HFF-Myc (cell line): ENCODE data around the gene PTPN9.
A peak's percentile ranks its signal among the peaks of the same experiment; 100 is the strongest.
"Not testable (repeated sequence)": the region's sequence is repeated elsewhere in the genome, so short reads cannot be mapped to it uniquely, and the experiment has no call there.

ENCODE experiments used
- DNase-seq: peaks from one replicate; pipeline ENCODE4 v3.0.0-alpha.2; 2011; ENCODE audit warnings: low read depth; ENCODE audit errors: extremely low read depth
- H3K4me3 ChIP-seq: replicated peaks from 2 replicates; pipeline ENCODE4 v1.5.1; 2011; ENCODE audit warnings: low read depth, mild to moderate bottlenecking, control low read depth, low read length
- TF ChIP-seq, protein P1 (sequence below): IDR thresholded peaks from 2 replicates; pipeline ENCODE4 v1.5.1; 2012; ENCODE audit warnings: mild to moderate bottlenecking, low read depth, low read length, control low read depth; ENCODE audit errors: missing control alignments

PTPN9 gene

DNA sequence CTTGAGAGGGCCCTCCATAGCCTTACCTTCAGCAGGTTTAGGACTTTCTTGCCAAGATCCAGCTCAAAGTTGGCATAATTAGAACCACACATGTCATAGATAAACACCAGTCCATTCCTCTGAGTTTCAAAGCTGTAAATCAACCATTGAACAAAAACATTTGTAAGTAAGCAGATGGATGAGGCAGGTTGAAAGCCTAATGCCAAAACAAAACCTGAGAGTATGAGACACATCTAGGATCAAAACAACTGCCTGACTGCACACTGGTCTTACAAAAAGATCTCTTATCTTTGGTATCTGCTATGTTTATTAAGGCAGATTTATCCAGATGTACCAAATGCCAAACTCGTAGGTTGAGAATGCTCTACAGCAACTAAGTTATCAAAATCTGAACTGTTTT is 61.9 kb downstream of the PTPN9 start:
- H3K4me3 ChIP-seq, result no peak overlapping the region
- no peak for DNase-seq
- TF ChIP-seq, protein P1, sequence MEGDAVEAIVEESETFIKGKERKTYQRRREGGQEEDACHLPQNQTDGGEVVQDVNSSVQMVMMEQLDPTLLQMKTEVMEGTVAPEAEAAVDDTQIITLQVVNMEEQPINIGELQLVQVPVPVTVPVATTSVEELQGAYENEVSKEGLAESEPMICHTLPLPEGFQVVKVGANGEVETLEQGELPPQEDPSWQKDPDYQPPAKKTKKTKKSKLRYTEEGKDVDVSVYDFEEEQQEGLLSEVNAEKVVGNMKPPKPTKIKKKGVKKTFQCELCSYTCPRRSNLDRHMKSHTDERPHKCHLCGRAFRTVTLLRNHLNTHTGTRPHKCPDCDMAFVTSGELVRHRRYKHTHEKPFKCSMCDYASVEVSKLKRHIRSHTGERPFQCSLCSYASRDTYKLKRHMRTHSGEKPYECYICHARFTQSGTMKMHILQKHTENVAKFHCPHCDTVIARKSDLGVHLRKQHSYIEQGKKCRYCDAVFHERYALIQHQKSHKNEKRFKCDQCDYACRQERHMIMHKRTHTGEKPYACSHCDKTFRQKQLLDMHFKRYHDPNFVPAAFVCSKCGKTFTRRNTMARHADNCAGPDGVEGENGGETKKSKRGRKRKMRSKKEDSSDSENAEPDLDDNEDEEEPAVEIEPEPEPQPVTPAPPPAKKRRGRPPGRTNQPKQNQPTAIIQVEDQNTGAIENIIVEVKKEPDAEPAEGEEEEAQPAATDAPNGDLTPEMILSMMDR, result no peak

DNA sequence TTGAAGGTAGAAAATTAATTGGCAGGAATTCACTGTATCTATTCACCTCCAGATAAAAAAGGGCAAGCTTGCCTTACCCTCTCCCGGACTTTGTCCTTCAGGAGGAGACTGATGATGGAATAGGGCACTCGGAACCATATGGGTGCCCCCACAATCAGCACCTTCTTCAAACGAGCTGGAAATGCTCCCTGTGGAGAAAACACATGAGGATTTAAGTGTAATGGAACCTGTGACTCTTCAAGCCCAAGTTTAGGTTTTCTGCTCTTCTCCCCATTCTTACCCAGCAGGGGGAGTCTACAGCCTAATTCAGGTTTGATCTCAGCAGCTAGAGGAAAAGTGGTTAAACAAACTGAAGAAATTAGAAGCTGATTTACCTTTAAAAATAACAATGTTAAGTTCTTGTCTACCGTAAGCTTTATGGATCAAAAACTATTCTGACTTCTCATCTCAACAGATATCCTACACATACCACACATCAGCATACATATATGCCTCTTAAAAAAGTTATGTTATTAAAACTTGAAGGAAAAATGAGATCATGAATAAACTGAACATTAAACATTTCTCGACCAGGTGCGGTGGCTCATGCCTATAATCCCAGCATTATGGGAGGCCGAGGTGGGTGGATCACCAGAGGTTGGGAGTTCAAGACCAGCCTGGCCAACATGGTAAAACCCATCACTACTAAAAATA is 70.1 kb downstream of the PTPN9 start:
- DNase-seq, result no peak
- TF ChIP-seq, protein P1, result peak; percentile 72
- no peak overlapping the region for H3K4me3 ChIP-seq

DNA sequence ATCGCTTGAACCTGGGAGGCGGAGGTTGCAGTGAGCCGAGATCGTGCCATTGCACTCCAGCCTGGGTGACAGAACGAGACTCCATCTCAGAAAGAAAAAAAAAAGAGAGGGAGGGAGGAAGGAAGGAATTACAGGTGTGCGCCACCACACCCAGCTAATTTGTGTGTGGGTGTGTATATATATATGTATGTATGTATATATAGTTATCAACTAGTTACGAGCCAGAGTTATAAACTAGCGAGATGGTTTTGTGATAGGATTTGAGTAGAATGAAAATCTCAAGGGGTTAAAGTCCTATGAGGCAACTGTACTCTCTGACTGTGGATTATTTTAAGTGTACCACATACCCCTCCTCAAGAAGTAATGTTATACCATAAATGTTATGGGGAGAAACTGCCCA is 76.8 kb downstream of the PTPN9 start:
- DNase-seq, result no peak
- no peak overlapping the region for H3K4me3 ChIP-seq
- TF ChIP-seq, protein P1, result no peak

DNA sequence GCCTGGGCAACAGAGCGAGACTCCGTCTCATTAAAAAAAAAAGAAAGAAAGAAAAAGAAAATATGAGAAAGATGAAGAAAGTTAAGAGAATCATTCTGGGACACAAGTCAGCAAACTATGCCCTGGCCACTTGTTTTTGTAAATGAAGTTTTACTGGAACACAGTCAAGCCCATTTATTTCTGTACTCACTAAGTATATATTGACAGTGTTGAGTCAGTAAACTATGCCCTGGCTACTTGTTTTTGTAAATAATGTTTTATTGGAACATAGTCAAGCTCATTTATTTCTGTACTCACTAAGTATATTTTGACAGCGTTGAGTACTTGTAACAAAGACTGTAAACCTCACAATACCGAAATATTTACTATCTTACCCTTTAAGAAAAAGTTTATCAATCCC is 85.4 kb downstream of the PTPN9 start:
- DNase-seq, result no peak
- H3K4me3 ChIP-seq, result no peak overlapping the region
- TF ChIP-seq, protein P1, result no peak

DNA sequence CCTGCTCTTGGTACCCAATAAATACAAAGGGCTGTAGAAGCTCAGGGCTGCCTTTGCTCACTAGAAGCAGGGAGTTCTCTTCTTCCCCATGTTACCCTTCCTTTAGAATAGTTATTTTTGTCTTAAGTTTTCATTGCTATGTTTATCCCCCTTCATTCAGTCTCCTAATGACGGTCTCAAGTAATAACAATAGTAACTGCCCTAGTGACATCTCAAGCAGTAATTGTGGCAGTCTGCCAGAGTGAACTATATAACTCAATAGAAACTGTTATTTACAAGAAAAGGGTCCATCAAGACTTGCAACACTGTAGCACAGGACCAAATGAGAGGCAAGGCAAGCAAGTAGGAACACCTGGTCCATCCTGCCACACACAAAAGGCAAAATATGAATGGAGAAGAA is 95.2 kb downstream of the PTPN9 start:
- TF ChIP-seq, protein P1, result no peak
- no peak overlapping the region for H3K4me3 ChIP-seq
- no peak for DNase-seq

DNA sequence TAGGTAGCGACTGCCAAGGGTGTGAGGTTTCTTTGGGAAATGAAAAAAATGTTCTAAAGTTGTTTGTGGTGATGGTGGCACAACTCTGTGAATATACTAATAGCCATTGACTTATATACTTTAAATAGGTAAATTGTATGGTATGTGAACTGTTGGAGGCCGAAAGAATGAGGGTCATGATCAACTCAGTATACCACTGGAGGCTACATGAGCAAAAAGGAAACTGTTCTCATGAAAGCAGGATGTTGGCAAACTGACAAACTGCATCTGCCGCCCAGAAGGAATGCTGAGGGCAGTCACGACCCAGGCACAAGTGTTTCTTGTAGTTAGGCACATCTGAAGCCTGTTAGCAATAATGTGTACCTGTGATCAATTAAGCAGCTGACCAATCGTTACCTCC is 95.6 kb downstream of the PTPN9 start:
- not testable (repeated sequence) for H3K4me3 ChIP-seq
- peak; percentile 9 for DNase-seq

DNA sequence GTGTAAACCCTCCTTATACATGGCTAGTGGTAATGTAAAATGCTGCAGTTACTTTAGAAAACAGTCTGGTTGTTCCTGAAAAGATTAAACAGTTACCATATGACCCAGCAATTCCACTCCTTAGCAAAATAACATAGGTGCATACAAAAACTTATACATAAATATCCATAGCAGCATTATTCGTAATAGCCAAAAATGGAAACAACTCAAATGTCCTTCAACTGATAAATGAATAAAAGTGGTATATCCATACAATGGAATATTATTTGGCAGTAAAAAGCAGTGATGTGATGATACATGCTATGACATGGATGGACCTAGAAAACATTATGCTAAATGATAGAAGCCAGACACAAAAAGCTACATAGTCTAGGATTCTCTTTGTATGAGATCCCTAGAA is 96.0 kb downstream of the PTPN9 start:
- TF ChIP-seq, protein P1, result no peak
- no peak overlapping the region for H3K4me3 ChIP-seq
- DNase-seq, result no peak

DNA sequence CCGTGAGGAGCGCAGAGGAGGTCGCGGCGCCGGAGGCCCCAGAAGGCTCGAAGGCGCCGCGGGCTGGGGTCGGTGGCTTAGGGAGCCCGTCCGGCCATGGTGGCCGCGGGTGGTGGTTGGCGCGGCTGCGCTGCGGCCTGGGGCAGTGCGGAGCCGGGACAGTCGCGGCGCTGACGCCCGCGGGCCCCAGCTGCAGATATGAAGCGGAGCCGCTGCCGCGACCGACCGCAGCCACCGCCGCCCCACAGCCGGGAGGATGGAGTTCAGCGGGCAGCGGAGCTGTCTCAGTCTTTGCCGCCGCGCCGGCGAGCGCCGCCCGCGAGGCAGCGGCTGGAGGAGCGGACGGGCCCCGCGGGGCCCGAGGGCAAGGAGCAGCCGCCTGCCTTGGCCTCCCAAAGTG is 98.7 kb downstream of the PTPN9 start:
- not testable (repeated sequence) for DNase-seq, H3K4me3 ChIP-seq
